ENCODE data around the gene VSTM2L.

The VSTM2L gene

DNA sequence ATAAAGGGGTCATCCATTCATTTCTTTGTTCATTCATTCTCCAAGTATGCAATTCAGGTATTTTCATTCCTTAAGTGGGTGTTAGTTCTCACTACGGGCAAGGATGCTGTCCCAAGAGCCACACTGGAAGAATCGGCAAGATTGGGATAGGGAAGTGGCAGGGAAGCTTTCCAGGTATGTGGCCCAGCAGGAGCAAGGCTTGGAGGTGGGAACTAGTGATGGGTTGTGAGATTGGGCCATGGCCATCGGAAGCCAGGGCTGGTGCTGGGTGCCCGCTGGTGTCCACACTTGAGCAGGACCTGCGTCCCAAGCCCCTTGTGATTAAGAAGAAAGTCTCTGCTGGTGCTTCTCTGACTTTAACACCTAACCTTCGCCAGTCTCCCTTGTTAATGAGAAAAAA, 15.1 kb downstream of the VSTM2L start:
- DNase-seq (ENCODE audit: low read depth in 2 of 2): no peak

DNA sequence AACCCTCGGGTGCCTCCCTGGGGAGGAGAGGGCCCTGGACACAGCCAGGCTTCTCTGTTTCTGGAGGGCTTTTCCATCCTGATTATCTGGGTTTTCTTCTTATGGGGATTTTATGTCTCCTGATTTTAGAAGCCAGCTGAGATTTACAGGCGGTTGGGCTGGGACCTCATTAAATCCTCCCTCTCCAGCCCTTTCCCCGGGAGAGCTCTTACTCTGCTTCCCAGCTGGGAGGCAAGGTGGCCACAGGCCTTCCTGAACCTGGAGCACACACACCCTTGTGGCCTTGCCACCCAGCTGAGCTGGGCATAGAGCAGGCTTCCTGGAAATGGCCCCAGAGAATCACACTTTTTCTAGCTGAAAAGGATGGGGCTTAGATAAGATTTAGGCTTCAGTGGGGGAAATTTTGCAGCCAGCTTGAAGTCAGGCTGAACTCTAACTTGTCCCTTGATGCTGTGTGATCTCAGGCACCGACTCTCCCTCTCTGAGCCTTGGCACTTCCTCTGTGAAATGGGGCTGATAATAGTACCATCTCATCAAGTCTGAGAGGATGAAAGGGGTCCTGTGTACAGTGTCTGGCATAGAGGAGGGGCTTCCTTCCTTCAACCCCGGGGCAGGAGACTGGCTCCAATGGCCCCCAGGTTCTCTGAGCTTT, 16.6 kb downstream of the VSTM2L start:
- no peak for DNase-seq (ENCODE audit: low read depth in 2 of 2)

DNA sequence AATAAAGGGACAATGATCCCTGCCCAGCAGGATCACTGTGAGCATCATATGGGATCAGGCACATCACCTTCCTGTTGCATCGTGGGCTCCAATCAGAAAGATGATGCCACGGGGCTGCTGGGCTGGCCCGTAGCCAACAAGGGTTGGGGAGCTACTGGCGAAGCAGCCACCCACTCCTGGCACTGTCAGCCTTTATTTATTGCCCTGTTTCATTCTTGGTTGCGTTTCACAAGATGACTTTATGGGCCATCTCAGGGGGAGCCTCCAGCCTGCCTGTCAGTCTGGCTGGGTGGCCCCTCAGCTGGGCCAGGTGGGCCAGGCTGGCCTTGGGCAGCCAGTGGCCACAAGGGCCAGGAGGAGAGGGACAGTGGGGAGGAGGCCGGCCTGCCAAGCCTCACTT, 17.3 kb downstream of the VSTM2L start:
- no peak for DNase-seq (ENCODE audit: low read depth in 2 of 2)

DNA sequence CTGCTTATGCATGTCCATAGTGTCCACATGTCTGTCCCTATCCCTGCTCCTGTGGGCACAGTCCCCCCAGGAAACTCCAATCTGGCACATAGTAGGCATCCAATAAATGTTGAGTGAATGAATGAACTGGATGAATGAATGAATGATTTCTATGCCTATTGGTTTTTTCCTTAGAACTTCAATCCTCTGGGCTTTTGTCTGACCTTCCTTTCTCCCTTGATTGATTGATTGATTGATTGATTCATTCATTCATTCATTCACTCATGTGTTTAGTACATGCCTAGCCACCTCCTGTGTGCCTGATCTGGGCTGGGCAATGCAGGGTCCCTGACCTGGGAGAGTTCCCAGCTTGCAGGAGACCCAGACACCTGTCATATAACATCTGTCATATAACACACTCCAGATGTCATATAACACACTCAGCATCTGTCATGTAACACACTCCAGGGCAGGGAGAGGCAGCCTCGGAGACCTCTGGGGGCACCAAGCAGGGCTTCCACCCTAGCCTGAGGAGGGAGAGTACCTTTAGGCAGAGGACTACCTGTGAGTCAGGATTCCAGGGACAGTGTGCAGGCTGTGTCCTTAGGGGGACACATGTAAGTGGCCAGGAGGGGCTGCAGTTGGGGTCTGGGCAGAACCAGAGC, 17.9 kb downstream of the VSTM2L start:
- DNase-seq (ENCODE audit: low read depth in 2 of 2): no peak

DNA sequence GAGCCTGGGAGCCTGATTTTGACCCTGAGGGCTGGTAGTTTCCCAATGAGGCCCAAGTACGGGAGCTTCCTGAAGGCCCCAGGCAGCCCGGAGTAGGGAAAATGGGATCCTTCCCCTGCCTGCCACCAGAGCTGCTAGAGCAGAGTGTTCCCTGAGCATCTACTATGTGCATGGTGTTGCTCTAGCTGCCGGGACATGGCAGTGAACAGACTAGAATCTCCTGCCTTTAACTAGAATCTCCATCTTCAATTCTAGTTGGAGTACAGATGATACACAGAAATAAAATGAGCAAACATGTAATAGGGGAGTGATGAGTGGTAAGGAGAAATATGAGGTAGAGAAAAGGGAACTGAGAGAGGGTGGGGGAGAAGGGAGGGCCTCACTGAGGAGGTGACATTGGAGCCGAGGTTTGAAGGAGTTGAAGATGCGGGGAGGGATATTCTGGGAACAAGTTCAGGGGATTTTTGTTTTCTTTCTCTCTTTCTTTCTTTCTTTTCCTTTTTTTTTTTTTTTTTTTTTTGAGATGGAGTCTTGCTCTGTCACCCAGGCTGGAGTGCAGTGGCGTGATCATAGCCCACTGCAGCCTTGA, 18.5 kb downstream of the VSTM2L start:
- no peak for DNase-seq (ENCODE audit: low read depth in 2 of 2)

DNA sequence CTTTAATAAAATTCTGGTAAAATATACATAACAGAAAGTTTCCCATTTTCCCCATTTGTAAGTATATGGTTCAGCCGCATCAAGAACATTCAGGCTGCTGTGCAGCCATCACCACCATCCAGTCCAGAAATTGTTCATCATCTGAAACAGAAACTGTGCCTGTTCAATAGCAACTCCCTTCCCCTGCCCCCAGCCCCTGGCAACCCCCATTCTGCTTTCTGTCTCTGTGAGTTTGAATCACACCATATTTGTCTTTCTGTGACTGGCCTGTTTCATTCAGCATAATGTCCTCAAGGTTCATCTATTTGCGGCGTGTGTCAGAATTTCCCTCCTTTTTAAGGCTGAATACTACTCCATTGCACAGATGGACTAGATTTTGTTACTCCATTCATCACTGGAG, 19.1 kb downstream of the VSTM2L start:
- no peak for DNase-seq (ENCODE audit: low read depth in 2 of 2)

DNA sequence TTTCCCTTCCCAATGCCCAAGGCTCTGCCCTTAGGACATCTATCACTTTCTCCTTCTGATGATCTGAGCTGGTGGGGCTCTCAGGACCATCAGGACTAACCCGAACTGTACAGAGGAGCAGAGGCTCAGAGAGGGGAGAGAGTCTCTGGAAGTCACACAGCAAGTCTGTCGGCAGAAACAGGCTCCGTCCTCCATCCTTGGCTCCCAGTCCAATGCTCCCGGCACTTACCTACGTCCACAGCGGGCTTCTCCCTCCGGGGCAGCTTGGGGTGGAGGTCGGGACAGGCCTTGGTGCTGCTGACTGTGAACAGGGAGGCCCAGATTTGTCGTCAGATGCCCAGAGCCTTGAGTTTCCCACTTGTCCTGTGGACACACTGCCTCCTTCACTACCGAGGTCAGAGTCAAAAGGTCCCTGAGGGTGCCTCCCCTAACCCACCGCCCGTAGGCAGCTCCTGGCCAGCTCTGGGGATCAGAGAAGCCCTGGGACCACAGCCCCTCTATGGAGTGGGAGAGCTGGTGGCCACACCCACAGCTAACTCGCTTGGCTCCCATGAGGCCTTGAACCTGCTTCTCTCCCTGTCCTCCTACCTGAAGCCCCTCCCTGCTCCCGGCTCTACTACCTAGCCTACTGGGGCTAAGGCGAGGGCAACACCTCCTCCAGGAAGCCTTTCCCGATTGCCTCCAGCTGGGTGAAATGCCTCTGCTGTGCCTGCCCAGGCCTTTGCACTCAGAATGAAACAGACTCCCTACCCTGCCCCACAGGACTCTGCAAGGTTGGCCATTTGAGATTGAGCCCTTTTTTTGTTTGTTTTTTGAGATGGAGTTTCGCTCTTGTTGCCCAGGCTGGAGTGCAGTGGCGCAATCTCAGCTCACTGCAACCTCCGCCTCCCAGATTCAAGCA, 22.6 kb downstream of the VSTM2L start:
- no peak for DNase-seq (ENCODE audit: low read depth in 2 of 2)

DNA sequence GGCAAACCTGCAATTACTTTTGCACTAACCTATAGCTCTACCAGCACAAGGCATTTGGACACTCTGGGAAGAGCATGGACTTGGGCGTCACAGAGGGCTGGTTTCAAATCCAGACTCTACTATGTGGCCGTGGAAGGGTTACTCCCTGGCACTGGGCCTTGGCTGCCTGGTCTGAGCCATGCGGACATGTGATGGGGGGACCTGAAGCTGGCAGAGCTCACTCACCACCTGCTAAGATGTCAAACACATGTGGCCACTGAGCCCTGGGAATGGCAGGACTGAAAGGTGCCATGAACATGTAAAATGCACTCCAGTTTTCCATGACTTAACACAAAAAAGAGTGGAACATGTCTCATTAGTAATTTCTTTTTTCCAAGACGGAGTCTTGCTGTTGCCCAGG, 23.7 kb downstream of the VSTM2L start:
- no peak for DNase-seq (ENCODE audit: low read depth in 2 of 2)

DNA sequence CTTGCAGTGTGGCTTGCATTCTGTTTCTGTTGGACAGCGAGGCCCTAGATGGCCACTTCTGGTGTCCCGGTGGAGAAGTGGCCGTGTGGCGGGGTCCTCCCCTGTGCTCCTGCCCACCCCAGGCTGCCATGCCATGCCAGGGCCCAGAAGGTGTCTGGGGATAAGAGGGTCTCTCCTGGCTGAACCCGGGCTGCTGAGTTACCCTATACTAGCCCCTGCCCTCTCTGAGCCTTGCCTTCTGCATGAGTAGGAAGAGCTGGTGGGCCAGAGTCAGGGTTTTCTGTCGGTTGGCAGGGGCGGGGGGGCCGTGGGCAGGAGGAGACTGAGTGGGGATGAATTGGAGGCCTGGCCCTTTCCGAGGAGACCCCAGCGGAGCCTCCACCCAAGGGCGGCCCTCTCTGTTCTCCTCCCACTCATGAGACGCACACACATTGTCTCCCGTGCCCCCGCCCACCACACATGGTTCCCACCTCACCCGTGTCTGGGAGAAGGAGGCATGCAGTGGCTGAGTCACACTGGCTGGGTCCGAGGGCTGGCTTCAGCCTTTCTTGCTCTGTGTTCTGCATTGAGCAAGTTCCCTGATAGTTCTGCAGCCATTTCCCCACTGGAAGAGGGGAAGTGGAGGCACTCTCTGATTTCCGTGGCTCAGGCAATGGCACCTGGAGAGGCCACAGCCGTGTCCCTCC, 24.6 kb downstream of the VSTM2L start:
- no peak for DNase-seq (ENCODE audit: low read depth in 2 of 2)

DNA sequence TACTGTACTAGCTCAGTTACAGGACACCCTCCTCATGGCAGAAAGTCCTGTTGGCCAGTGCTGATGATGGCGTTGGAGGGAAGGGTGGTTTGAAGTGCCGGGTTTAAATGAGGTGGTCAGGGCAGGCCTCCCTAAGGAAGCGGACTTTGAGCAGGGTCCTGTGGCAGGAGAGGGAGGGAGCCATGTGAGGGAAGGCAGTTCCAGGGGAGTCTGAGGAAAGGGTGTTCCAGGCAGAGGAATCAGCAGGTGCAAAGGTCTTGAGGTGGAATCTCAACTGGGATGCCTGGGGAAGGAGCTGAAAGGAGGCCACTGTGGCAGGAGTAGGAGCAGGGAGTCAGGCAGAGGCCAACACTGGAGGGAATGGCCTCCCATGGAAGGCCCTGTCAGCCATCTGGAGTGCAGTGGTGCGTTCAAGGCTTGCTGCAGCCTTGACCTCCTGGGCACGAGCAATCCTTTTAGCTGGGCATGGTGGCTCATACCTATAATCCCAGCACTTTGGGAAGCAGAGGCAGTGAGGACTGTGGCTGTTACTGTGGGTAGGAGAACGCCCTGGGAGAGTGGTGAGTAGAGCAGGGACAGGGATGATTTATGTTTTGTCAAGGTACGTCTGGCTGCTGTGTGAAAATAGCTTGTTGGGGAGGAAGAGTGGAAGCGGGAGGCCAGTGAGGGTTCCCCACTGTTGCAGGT, 26.2 kb downstream of the VSTM2L start:
- DNase-seq (ENCODE audit: low read depth in 2 of 2): no peak

DNA sequence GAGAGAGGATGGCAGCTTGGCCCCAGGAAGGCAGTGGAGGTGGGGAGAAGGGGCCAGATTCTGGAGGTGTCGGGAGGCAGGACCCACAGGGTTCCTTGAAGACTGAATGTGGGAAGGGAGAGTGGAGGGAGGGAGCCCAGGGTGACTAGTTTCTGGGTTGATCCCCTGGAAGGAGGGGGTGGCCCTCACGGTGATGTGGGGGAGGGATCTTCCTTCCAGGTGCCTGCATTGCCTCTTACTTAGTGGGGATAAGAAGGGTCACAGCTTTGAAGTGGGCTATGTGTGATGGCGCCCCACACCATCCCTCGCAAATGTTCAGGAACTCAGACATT, 26.7 kb downstream of the VSTM2L start:
- no peak for DNase-seq (ENCODE audit: low read depth in 2 of 2)

DNA sequence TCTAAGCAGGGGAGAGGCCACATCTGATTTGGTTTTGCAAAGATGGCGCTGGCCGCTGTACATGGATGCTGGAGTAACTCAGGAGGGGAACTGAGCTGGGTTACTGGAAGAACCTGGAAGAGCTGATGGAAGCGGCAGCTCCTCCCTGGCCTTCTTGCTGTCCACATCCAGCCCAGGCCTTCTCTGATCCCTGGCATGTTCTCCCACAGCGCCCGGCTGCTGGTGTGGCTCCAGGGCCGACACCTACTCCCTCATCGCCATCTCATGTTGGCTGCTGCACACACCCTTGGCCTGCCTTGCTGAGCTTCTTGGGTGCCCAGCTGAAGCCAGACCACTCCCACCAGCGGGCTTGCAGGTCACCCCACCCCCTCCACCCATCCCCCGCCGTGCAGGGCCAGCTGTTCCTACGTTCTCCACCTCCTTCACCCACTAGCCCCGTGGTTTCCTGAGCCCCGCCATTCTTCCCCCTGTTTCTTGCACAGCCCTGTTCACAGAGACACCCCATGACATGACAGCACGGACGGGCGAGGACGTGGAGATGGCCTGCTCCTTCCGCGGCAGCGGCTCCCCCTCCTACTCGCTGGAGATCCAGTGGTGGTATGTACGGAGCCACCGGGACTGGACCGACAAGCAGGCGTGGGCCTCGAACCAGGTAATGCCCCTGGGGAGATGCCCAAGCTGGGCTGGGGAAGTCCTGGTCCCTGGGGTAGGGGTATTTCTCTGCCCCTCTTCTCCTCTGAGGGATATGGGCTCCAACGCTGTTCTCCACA, 28.4 kb downstream of the VSTM2L start:
- no peak for DNase-seq (ENCODE audit: low read depth in 2 of 2)

DNA sequence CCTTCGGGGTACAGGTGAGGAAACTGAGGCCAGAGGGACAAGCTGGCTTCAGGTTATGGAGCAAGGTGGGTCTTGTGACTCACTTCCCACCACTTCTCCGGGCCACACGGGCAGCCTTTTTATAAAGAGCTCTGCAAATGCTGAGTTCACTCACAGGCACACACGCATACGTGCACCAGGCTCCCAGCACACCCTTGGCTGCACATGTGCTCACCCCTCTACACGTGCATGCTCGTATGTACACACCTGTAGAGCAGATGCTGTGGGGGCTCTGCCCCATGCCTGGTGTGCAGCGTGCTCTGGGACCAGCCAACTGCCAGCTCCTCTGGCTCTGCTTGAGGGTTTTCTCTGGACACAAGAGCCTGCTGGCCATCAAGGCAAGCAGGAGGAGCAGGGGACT, 29.1 kb downstream of the VSTM2L start:
- no peak for DNase-seq (ENCODE audit: low read depth in 2 of 2)

DNA sequence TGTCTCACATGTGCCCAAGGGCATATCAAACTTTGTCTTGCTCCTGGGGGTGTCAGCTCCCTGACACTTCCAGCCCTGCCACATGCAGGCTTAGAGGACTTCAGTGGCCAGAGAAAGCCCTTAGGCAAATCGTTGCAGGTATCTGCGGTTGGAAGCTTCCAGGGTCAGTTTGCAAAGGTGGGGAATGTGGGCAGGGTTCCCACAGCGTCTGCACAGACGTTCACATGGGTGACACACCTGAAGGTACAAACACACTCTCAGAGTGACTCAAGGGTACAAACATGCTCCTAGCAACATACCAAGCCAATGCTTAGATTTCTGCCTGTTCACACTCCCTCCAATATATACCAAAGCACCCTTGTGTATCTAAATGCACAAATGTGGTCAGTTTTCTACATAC, 30.0 kb downstream of the VSTM2L start:
- no peak for DNase-seq (ENCODE audit: low read depth in 2 of 2)

DNA sequence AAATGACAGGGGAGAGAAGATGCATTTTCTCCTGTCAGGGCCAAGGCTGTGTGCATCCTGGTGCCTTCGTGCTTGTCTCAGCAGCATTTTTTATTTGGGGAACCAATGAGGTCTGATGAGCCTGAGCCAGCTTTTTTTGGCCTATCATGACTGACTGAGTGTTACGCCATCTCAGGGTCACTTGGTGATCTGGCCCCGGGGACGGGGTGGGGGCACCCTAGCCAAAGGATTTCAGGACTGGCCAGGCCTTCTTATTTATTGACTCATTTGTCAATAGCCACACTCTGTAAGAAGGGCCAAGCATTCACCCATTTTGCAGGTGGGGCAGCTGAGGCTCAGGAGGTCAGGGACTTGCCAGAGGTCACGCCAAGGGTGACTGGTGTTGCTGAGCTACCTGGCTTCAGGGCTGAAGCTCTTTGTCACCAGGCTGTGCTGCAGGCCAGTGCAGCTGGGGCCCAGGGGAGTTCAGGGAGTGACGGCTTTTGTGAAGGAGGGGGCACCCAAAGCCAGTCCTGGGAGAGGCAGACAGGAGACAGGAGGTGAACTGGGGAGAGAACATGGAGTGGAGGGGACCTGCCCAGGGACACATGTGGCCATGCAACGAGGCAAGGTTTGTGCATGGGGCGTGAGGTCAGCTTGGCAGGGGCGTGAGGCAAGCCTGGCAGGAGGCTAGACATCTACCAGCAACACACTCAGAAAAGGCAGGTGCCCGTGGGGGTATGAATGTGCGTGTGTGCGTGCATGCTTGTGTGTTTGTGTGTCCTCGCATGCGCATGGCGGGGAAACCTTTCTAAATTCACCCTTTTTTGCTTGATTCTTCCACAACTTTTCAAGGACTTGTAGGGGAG, 31.1 kb downstream of the VSTM2L start:
- DNase-seq (ENCODE audit: low read depth in 2 of 2): no peak

DNA sequence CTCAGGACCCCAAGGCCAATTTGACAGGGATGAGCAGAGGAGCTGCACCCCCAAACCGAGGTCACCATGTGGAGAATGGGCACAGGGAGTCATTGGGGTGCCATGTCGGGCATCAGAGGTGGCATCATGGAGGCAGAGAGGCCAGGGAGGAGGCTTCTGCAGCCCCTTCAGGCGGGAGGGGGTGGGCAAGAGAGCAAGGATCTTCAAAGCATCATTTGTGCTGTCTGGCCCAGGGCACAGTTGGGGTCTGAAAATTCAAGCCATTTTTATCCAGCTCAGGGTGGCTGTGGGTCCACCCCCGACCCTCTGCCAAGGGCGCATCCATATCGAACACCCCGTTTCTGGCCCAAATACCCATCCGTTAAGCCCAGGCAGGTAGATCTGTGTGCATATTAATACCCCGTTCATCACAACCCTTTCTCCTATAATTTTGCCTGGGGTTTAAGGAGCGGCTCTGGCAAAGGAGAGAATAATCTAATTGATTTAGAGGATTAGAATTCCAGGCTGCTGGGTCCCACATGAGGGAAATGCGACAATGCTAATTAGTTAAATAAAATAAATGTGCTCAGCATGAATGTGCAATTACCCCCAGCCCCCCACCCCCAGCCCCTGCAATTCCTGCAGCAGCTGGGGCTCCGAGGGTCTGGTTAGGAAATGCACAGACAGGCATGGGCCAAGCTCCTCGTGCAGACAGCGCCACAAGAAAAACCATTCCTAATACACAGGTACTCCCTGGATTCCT, 31.9 kb downstream of the VSTM2L start:
- DNase-seq (ENCODE audit: low read depth in 2 of 2): no peak

DNA sequence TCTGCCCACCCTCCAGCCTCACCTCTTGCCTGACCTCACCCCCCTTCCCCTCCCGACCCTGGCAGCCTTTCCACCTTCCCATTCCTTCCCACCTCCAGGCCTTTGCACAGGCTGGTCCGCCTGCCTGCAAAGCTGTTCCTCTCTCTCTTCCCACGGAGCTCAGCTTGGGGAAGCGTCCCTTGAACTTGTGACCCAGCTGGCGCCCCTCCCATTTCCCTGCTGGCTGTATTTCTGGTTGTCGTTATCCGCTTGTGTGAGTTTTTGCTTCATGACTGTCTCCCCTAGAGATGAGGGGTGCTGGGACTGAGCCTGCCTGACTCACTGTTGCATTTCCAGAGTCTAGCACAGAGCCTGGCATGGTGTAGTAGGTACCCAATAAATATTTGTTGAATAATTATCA, 32.5 kb downstream of the VSTM2L start:
- no peak for DNase-seq (ENCODE audit: low read depth in 2 of 2)

DNA sequence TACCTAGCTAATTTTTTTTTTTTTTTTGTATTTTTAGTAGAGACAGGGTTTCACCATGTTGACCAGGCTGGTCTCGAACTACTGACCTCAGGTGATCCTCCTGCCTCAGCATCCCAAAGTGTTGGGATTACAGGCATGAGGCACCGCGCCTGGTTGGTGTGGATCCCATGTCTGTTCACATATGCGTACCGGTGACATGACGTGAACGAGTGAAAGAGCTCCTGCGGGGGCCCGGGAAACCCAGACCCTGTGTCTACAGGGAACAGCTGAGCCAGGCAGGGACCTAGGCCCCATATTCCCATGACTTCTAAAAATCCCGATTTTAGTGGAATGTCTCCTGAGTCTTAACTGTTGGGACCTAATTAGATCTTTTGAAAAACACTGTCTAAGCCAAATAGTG, 33.1 kb downstream of the VSTM2L start:
- no peak for DNase-seq (ENCODE audit: low read depth in 2 of 2)

DNA sequence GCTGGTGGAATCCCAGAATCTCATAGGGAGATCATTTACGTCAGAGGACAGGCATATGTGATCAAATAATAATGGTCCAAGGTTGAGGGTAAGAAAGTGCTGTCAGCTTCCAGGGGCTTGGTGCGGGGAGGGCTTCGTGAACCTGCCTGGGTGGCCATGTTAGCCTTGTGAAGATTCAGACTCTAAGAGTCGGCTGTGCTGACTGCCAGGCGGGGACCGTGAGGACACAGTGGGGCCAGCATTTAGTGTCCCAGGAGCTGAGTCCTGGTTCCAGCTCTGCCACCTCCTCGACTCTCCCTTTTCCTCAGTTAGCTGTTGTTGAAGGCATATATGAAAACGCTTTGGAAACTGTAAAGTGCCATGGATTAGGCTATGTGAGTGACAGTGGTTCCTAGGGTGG, 33.5 kb downstream of the VSTM2L start:
- DNase-seq (ENCODE audit: low read depth in 2 of 2): no peak

Data from fibroblast of skin of left quadriceps (primary cell).